HEK293 (cell line): ENCODE results near the gene MRPL55.

Experiments used
- ATF2 ChIP-seq: fragments of 450-650 bp; formaldehyde crosslinking; IDR thresholded peaks from 2 replicates; pipeline ENCODE4 v1.5.1; 2016; ENCODE audit warnings: missing biosample characterization, missing genetic modification characterization, low read depth
- MEIS1 ChIP-seq: sonication (generic); formaldehyde crosslinking; IDR thresholded peaks from 2 replicates; pipeline ENCODE4 v1.8.1; 2022; ENCODE audit warnings: missing genetic modification reagents, mild to moderate bottlenecking, borderline replicate concordance
- SP2 ChIP-seq: fragments of 450-650 bp; formaldehyde crosslinking; IDR thresholded peaks from 2 replicates; pipeline ENCODE4 v1.5.1; 2016; ENCODE audit warnings: missing biosample characterization, missing genetic modification characterization
- ZEB2 ChIP-seq: fragments of 450-650 bp; formaldehyde crosslinking; IDR thresholded peaks from 2 replicates; pipeline ENCODE4 v1.5.1; 2016; ENCODE audit warnings: missing biosample characterization, missing genetic modification characterization
- ZIC2 ChIP-seq: fragments of 450-650 bp; formaldehyde crosslinking; IDR thresholded peaks from 2 replicates; pipeline ENCODE4 v1.5.1; 2016; ENCODE audit warnings: missing biosample characterization, missing genetic modification characterization
- ZNF148 ChIP-seq: fragments of 450-650 bp; formaldehyde crosslinking; IDR thresholded peaks from 2 replicates; pipeline ENCODE4 v1.5.0; 2017; ENCODE audit warnings: missing biosample characterization, missing genetic modification characterization, borderline replicate concordance
- ZNF2 ChIP-seq: fragments of 450-650 bp; formaldehyde crosslinking; IDR thresholded peaks from 2 replicates; pipeline ENCODE4 v1.5.1; 2016; ENCODE audit warnings: missing biosample characterization, missing genetic modification characterization
- ZNF274 ChIP-seq, 2 experiments: fragments of 200-500 bp in 1 of 2; fragments of 450-650 bp in 1 of 2; sonication (Bioruptor generic) in 1 of 2; formaldehyde crosslinking in 1 of 2; IDR thresholded peaks; 2 replicates each; pipeline versions ENCODE4 v1.5.1 to v1.6.1; 2014 to 2016; ENCODE audit warnings: borderline replicate concordance in 1 of 2, inconsistent platforms in 1 of 2, low read length in 1 of 2, missing biosample characterization in 1 of 2, missing genetic modification characterization in 1 of 2
- ZNF510 ChIP-seq: fragments of 450-650 bp; formaldehyde crosslinking; IDR thresholded peaks from 2 replicates; pipeline ENCODE4 v1.5.1; 2018; ENCODE audit warnings: mild to moderate bottlenecking, missing genetic modification characterization, missing biosample characterization; ENCODE audit not compliant: insufficient replicate concordance
- ZNF549 ChIP-seq: fragments of 450-650 bp; IDR thresholded peaks from 2 replicates; pipeline ENCODE4 v1.5.1; 2018; ENCODE audit warnings: missing biosample characterization, missing genetic modification characterization, mild to moderate bottlenecking, inconsistent platforms, moderate library complexity
- ZNF776 ChIP-seq: fragments of 450-650 bp; formaldehyde crosslinking; IDR thresholded peaks from 2 replicates; pipeline ENCODE4 v1.5.0; 2017; ENCODE audit warnings: missing biosample characterization, missing genetic modification characterization, borderline replicate concordance
- TF ChIP-seq, protein P1 (sequence below): fragments of 450-650 bp; formaldehyde crosslinking; IDR thresholded peaks from 2 replicates; pipeline ENCODE4 v1.5.1; 2016; ENCODE audit warnings: missing biosample characterization, missing genetic modification characterization
- TF ChIP-seq, protein P2 (sequence below): fragments of 450-650 bp; IDR thresholded peaks from 2 replicates; pipeline ENCODE4 v1.5.1; 2018; ENCODE audit warnings: missing biosample characterization, missing genetic modification characterization

DNA sequence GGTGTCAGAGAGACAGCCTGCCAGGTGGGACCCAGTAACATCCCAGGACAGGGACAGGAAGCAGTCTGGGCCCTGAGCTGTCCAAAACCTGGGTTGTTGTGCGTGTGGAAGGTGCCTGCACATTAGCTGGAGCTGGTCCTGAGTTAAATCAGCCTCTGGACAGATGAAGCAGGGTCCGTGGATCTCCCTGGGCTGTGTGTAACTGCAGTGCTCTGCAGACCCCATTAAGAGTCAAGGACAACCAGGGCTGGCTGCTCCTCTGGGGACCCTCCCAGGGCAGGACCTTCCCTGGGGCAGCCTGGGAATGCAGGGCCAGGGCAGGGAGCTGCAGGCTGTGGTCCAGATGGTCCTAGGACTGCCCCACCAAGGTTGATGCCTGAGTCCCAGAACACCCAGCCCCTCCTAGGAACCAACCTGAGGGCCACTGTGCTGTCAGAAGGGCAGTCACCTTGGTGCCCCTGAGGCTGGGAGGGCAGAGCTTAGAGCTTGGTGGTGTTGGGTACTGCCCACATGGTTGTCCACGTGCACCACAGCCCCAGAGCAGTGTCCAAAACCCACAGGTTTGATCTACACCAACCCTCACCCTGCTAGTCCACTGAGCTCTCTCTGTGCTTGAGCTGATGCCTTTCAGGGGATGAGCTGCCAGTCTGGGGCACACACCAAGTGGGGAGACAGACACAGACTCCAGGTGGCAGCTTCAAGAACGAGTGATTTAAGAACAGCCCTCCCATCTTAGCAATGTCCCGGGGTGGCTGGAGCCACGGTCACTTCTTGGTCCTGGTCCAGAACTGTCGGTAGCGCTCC, 2.9 kb downstream of the MRPL55 start:
- TF ChIP-seq ZNF510 (tag by site-specific recombination) (no peak), ZNF274 (IDR thresholded peaks at IDR 0.05; ENCODE audit: low read length) (no peak), ZNF274 (tag by site-specific recombination; IDR thresholded peaks at IDR 0.05; ENCODE audit: borderline replicate concordance) (no peak), SP2 (tag by site-specific recombination) (no peak), ZNF776 (no peak), ZNF549 (tag by site-specific recombination) (no peak), ZNF148 (no peak), MEIS1 (CRISPR knock-in tag) (no peak), ZNF2 (no peak), ZIC2 (tag by site-specific recombination) (no peak), ZEB2 (tag by site-specific recombination) (no peak), ATF2 (no peak)
- TF ChIP-seq, protein P1, sequence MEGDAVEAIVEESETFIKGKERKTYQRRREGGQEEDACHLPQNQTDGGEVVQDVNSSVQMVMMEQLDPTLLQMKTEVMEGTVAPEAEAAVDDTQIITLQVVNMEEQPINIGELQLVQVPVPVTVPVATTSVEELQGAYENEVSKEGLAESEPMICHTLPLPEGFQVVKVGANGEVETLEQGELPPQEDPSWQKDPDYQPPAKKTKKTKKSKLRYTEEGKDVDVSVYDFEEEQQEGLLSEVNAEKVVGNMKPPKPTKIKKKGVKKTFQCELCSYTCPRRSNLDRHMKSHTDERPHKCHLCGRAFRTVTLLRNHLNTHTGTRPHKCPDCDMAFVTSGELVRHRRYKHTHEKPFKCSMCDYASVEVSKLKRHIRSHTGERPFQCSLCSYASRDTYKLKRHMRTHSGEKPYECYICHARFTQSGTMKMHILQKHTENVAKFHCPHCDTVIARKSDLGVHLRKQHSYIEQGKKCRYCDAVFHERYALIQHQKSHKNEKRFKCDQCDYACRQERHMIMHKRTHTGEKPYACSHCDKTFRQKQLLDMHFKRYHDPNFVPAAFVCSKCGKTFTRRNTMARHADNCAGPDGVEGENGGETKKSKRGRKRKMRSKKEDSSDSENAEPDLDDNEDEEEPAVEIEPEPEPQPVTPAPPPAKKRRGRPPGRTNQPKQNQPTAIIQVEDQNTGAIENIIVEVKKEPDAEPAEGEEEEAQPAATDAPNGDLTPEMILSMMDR (tag by site-specific recombination) = no peak
- TF ChIP-seq, protein P2, sequence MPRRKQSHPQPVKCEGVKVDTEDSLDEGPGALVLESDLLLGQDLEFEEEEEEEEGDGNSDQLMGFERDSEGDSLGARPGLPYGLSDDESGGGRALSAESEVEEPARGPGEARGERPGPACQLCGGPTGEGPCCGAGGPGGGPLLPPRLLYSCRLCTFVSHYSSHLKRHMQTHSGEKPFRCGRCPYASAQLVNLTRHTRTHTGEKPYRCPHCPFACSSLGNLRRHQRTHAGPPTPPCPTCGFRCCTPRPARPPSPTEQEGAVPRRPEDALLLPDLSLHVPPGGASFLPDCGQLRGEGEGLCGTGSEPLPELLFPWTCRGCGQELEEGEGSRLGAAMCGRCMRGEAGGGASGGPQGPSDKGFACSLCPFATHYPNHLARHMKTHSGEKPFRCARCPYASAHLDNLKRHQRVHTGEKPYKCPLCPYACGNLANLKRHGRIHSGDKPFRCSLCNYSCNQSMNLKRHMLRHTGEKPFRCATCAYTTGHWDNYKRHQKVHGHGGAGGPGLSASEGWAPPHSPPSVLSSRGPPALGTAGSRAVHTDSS (tag by site-specific recombination) = no peak
